ENCODE data around the gene GZF1.

The GZF1 gene

DNA sequence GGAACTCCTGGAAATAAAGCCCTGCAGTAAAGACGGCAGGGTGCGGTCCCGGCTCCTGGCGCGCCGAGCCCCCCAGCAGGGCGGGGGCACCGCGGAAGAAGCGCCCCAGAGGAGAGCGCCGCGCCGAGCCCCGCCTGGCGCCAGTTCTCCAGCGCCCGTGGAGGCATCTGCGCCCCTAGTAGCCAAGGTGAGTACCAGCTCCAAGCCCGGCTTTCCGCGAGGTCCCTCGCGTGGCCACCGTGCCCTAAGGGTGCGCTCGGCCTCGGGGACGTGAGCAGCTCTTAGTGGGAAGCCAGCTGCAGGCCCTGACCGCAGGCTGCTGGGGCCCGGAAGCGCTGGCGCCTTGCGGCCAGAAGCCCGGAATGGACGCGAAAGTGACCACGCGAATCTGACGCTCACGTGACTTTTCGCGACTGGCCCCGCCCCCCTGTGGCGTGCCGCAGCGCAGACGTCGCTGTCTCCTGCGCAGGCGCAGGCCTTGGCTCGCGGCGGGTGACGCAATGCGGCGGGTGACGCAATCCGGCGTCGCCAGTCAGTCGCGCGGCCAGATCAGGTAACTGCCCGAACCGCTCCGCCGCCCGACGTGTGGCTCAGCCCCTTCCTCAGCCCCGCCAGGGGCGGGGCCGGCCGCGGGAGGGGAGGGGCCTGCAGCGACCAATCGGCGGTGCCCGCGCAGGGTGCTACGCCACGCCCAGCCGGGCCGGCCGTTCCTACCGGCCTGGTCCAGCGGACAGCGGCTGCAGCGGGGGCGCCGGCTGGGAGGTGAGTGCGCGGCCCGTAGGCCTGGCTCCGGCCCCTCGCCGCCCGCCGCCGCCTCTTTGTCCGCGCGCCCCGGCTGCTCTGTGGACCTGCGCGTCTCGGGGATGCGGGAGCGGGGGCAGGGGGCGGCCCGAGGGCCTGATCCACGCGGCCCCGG, at the start of gene GZF1:
Gene GZF1, plus strand, starts transcription at position 707 of the 916 bp plus-strand sequence. CDS start 2,202 bp downstream, outside the sequence.
- in situ Hi-C loops (cut with MboI; ENCODE audit: low pct_unique_long_range_greater_than_20kb, low sequenced_read_pairs) = no loop called here
- DNase-seq = peak; percentile 97

DNA sequence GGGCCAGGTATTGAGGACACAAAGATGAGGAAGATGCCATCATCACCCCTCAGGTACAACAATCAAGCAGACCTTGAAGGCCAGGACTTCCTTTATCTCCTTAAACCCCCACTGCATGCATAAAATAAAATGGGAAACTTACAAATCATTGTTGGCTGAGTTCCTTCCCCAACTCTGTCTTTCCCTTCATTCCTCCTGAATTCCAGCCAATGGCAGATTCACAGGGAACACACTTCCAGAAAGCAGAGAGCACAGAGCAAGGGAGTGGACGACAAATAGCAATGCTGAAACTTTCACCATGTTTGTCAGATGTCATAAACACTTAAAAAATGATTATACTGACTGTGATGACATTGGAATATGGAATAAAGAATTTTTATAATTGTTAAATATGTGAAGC, 48.7 kb upstream of the GZF1 start:
- in situ Hi-C loops (cut with MboI; ENCODE audit: low pct_unique_long_range_greater_than_20kb, low sequenced_read_pairs) = no loop called here
- no peak for DNase-seq

DNA sequence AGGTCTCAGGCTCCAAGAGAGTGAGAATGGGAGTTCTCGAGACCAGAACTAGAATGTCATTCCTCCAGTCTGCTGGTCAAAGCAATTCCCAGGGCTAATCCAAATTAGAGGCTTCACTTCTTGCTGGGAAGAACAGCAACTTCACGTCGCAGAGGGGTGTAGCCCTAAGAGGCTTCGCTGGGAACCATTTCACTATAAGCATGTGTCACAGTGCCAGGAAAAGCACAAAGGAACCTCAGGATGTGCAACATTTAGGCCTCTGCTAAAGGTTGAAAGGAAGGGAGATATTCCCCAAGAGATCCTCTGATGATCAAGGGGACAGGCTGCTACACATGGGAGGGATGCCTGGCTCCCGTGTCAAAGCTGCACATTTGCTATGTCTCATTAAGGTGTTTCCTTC, 47.3 kb upstream of the GZF1 start:
- no peak for DNase-seq
- in situ Hi-C loops (cut with MboI; ENCODE audit: low pct_unique_long_range_greater_than_20kb, low sequenced_read_pairs) = no loop called here

DNA sequence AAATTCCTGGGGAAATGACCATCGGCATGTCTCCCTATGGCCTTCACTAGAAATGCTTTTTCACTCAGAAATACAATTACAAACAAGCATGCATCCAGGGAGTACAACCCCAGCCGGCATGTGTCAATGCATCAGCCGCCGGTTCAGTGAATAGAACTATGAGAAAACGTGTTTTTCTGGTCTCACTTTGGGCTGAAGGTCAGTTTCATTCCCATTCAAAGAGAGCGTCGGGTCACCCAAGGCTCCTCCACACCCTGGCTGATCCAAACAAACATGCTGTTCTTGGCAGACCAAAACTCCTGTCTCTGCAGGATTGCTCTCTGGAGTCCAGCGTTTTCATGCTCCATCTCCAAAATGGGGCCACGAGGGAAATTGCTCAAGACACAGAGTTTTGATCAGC, 46.9 kb upstream of the GZF1 start:
- no peak for DNase-seq
- in situ Hi-C loops (cut with MboI; ENCODE audit: low pct_unique_long_range_greater_than_20kb, low sequenced_read_pairs) = no loop called here

DNA sequence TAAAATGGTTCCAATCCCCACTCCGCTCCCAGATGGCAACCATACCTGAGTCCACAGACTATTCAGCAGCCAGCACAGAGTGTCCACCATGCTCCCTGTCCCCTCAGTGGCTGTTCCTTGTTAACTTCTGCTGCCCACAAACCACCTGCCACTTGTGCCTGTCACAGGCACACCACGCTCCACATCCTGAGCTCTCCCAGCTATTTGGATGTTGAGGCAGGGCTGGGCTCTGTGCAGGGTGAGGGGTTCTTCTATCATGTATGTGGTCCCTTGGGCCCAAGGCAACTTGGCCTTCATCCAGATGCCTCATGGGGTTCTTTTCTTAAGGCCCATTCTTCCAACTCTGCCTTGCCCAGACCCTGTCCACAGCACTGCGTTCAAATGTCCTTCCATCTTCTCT, 45.4 kb upstream of the GZF1 start:
- in situ Hi-C loops (cut with MboI; ENCODE audit: low pct_unique_long_range_greater_than_20kb, low sequenced_read_pairs) = no loop called here
- DNase-seq = no peak

DNA sequence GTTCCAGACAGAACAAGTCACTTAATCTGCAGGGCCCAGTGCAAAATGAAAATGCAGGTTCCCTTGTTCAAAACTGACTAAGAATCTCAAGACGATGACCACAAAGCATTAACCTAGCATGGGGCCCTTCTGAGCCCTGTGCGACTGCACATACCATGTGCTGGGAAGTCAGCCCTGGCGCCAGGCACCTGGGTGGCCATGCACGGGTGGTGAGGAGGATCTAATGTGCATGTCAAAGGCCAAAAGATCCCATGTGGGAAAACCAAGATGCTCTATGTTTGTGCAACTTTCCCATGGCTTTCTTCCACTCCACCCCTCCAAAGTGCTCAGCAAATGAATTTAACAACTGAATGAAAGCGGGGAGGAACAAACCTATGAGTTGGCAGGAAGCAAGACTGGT, 44.9 kb upstream of the GZF1 start:
- DNase-seq = no peak
- in situ Hi-C loops (cut with MboI; ENCODE audit: low pct_unique_long_range_greater_than_20kb, low sequenced_read_pairs) = no loop called here

DNA sequence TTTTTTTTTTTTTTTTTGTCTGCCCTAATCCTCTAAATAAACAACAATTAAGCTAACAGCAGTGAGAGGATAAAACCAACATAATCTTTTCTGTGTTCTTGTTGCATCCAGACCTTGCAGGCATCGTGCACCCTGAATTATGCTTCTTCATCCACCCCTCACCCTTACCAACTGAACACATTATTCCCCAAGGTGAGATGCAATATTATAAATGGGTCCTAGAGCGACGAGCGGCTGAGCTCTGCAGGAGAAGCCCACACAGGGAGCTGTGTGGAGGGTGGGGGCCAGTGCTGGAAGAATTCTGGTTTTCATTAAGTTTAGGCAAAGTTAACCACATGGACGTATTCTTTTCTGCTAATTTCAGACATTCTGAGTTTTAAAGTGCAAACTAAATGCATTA, 43.6 kb upstream of the GZF1 start:
- in situ Hi-C loops (cut with MboI; ENCODE audit: low pct_unique_long_range_greater_than_20kb, low sequenced_read_pairs) = no loop called here
- DNase-seq = no peak

DNA sequence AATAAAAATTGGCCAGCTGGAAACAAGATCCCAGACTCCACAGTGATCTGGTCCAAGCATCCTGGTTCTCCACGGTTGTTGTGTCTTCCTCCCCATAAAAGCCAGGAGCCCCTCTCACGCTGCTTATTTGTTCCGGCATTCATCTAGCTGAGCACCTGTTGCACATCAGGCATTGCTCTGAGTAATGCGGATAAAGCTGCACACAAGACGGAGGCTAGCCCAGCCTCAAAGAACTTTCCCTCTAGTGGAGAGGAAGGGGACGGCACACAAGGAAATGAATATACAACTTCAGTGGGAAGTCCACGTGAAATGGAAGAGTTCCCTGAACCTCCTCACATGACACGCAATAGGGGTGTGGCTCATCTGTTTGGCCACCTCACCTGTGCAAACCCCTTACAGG, 41.7 kb upstream of the GZF1 start:
- DNase-seq = no peak

DNA sequence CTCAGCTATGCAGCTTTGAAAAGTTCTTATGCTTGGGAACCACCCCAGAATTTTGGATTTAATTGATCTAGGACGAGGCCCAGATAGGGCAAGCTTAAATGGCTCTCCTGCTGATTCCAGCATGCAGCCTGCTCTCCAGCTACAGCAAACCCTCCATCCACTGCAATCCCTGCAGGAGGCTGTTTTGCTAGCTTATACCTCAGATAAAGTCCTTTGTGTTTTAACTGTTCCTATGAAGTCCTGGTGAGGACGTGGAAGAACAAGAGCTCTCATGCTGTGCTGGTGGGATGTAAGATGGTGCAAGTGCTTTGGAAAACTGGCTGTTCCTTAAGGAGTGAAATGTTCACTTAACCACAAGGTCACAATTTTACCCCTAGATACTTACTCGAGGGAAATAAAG, 36.9 kb upstream of the GZF1 start:
- DNase-seq = no peak

More for the DNA sequence above, 41.7 kb upstream of the GZF1 start:
- in situ Hi-C loops (cut with MboI; ENCODE audit: low pct_unique_long_range_greater_than_20kb, low sequenced_read_pairs) = no loop called here

DNA sequence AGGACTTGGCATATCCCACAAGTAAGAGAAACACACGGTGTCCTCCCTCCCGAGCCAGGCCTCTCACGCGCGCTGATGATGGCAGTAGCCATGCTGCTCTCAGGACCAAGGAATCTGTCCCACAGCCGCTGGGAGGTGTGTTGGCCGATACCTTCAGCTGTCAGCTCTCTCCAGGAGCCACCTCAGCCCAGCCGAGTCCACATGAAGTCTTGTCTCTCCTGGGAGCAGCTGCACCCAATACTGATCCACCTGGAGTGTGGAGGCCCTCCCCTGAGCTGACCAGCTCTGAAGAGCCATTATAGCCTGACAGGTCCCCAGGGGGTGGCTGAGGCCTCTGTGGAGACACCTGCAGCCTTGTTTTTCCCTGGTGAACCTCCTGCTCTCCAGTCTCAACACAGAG, 35.2 kb upstream of the GZF1 start:
- in situ Hi-C loops (cut with MboI; ENCODE audit: low pct_unique_long_range_greater_than_20kb, low sequenced_read_pairs) = loop anchor here (25.0 kb wide), 3 partner anchors 114 to 989 kb away; no protein-coding TSS in a partner anchor
- no peak for DNase-seq

More for the DNA sequence above, 36.9 kb upstream of the GZF1 start:
- in situ Hi-C loops (cut with MboI; ENCODE audit: low pct_unique_long_range_greater_than_20kb, low sequenced_read_pairs) = loop anchor here (25.0 kb wide), 3 partner anchors 113 to 988 kb away; no protein-coding TSS in a partner anchor

DNA sequence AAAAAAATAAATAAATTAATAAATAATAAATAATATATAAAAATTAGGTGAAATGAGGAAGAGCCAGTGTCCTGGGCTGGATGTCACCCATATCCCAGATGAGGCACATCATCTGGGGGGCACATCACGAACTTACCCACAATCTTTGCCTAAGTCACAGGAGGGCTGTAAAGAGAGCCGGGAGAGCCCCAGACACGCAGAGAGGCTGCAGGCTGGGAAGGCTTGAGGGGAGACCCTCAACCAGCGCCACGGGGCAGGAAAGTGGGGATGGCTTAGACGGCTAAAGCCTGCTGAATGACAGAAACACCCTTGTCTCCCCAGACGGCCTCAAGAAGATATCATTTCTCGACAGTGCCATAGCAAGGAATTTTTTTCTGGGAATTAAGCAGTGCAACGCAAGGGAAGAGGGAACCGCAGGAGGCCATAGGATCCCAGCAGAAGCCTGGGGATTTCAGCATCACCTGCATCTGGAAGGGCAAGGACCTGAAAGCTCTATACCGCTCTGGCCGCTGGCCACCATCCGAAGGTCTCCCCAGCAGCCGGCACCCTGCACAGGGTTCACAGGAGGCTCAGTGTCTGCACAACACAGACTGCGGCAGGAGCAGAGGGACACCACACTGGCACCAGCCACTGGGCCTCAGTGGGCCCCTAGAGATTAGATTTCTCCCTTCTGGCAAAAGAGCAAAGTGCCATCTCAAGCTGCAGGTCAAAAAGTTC, 34.2 kb upstream of the GZF1 start:
- in situ Hi-C loops (cut with MboI; ENCODE audit: low pct_unique_long_range_greater_than_20kb, low sequenced_read_pairs) = loop anchor here (25.0 kb wide), 3 partner anchors 115 to 990 kb away; no protein-coding TSS in a partner anchor
- no peak for DNase-seq

DNA sequence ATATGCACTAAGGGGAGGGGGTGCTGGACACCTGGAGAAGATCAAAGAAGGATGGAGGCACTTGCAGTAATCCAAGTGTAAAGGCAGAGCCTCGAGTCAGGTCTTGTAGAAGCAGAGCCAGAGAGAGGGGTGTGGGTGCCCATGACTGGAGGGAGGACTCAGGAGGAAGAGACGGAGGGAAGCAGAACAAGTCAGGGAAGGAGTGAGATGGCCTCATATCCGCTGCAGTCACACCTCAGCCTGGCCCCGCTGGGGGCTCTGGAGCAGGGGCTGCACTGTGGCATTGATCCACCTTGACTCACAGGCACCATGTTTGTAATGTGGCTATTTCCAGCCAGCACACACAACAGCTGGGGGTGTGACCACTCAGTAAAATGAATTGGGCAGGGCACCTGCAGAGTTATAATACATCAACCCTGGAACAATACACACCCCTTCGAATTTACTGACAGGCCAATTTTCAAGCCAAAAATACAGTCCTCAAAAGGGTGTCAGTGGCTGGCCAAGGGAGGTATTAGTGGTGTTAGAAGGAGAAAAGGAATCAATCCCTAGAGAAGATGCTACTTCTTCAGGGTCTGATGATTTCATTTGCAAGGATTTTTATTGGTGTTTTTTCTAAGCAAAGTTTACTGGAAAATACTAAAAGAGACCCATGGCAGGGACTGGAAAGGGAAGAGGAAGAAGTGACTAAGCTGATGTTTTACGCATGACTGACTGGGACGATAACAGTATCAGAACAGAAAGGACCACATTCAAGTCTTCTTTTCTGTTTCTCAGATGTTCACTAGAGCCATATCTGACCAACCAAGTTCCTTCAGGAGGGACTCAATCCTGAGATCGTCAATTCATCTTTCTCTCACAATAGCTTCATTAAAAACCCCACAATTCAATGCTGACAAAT, 30.3 kb upstream of the GZF1 start:
- in situ Hi-C loops (cut with MboI; ENCODE audit: low pct_unique_long_range_greater_than_20kb, low sequenced_read_pairs) = loop anchor here (25.0 kb wide), 3 partner anchors 119 to 994 kb away; no protein-coding TSS in a partner anchor
- peak; percentile 57 for DNase-seq

DNA sequence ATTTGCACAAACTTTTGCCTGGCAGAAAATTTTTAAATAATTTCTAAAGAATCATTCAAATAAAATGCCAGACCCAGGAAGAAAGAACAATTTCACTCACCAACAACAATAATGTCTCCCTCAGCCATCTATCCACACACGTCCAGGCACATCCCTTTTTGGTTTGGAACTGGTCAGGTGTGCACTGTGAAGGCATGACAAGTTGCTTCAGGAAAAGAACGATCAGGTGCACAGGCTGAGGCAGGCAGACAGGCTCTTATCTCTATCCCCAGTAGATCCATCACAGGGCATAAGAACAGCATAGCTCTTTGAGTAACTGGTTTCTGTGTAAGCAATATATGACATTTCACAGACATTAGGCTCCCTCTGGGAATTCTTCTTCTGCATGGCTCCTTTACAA, 29.5 kb upstream of the GZF1 start:
- DNase-seq = no peak
- in situ Hi-C loops (cut with MboI; ENCODE audit: low pct_unique_long_range_greater_than_20kb, low sequenced_read_pairs) = loop anchor here (25.0 kb wide), 3 partner anchors 120 to 995 kb away; no protein-coding TSS in a partner anchor

DNA sequence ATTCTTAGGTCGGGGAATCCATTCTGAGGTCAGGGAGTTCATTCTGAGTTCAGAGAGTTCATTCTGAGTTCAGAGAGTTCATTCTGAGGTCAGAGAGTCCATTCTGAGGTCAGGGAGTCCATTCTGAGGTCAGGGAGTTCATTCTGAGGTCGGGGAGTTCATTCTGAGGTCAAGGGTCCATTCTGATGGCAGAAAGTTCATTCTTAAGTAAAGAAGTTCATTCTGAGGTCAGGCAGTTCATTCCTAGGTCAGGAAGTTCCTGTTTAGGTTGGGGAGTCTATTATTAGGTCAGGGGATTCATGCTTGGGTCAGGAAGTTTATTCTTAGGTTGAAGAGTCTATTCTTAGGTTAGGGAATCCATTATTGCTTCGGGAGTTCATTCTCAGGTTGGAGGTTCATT, 27.9 kb upstream of the GZF1 start:
- DNase-seq = no peak
- in situ Hi-C loops (cut with MboI; ENCODE audit: low pct_unique_long_range_greater_than_20kb, low sequenced_read_pairs) = loop anchor here (25.0 kb wide), 3 partner anchors 122 to 997 kb away; no protein-coding TSS in a partner anchor

DNA sequence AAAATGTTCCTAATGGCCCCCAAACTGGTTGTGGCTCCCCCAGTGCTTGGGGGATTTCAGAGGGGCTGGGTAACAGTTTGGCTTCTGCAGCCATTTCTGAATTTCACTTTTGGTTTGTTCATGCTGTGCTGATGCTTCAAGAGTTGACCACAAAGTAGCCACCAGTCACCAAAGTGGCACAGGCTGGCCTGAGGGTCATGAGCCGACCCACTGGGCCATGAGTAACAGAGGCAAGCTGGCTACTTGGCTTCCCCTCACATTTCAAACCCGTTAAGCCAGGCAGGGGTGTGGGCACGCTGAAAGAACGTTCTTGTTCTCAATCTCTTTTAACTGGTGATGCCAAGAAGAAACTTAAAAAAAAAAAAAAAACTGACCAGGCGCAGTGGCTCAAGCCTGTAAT, 26.5 kb upstream of the GZF1 start:
- in situ Hi-C loops (cut with MboI; ENCODE audit: low pct_unique_long_range_greater_than_20kb, low sequenced_read_pairs) = loop anchor here (25.0 kb wide), 3 partner anchors 123 to 998 kb away; no protein-coding TSS in a partner anchor
- no peak for DNase-seq

DNA sequence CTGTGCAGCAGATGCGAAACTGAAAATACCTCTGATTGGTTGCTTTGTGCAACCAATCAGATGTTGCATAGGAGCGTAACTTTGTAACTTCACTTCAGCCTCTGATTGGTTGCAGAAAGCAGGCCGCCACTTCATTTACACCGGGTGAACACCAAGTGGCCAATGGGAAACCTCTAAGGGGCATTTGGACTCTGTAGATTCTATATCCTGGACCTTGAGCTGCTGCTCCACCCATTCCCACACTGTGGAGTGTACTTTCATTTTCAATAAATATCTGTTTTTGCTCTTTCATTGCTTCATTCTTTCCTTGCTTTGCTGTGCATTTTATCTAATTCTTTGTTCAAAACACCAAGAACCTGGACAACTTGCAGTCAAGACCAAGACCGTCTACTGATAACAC, 25.5 kb upstream of the GZF1 start:
- no peak for DNase-seq
- in situ Hi-C loops (cut with MboI; ENCODE audit: low pct_unique_long_range_greater_than_20kb, low sequenced_read_pairs) = loop anchor here (25.0 kb wide), 3 partner anchors 124 to 999 kb away; no protein-coding TSS in a partner anchor

DNA sequence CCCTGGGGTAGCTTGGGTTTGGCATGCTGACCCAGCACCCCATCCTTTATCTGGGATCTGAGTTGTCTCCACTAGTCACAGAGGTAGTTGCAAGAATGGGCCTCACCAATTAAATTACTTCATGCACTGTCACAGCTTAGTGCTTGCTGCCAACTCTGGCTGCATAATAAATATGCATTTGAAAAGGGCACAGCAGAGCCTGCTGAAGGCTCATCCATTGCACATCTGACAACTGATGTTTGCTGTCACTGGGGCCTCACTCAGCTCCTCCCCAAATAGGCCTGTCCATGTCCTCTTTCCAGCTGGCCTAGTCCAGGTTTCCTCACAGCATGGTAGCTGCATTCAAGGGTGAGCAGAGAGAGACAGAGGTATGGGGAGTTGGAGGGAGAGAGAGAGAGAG, 24.7 kb upstream of the GZF1 start:
- in situ Hi-C loops (cut with MboI; ENCODE audit: low pct_unique_long_range_greater_than_20kb, low sequenced_read_pairs) = loop anchor here (25.0 kb wide), 3 partner anchors 125 to 1000 kb away; no protein-coding TSS in a partner anchor
- no peak for DNase-seq

DNA sequence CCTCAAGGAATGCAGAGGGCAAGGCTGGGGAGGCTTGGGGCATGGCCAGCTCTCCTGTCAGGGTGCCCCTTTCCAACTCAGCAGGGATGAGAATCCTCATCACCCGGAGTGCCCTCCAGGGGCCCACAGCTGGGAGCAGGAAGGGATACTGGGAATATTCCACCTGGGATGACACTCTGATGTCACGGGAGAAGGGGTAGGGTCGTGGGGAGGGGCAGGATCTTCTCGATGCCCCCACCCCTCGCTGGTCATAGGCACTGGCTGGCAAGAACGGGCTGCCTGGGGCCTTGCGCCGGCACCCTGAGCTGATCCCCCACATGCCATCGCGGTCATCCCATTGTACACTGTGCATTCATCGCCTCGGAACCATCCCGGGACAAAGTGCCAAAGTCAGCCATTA, 22.0 kb upstream of the GZF1 start:
- DNase-seq = no peak
- in situ Hi-C loops (cut with MboI; ENCODE audit: low pct_unique_long_range_greater_than_20kb, low sequenced_read_pairs) = loop anchor here (25.0 kb wide), 3 partner anchors 128 to 1003 kb away; no protein-coding TSS in a partner anchor

DNA sequence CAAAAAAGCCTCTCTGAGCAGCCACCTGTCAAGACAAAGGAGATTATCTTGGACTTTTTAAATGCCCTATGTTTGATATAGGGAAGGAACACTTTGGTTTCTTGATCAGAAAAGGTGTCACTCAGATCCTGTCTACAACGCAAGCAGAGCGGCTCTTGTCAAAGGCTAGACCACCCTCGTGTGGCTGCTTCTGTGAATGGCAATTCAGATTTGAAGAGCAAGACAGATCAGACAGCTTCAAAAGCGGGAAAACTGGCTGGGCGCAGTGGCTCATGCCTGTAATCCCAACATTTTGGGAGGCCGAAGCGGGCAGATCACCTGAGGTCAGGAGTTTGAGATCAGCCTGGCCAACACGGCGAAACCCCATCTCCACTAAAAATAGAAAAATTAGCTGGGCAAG, 21.5 kb upstream of the GZF1 start:
- DNase-seq = peak; percentile 59
- in situ Hi-C loops (cut with MboI; ENCODE audit: low pct_unique_long_range_greater_than_20kb, low sequenced_read_pairs) = loop anchor here (25.0 kb wide), 3 partner anchors 128 to 1003 kb away; no protein-coding TSS in a partner anchor
